Measurements from ENCODE around the gene IMPG2. TPM values are rescaled to one million over a fixed set of nuclear protein-coding genes. Genes with fewer than 3 reads are reported as not detected.

IMPG2 gene
- total RNA-seq, 1 experiment from 2014 or later: 0.04 TPM

- H3K27me3 ChIP-seq (ENCODE audit: insufficient read depth, low read length): no peaks in the 10 kb centered on the region
- H2AK5ac ChIP-seq (ENCODE audit: insufficient read length, low read length): no peak overlapping the region
- Mint-ChIP-seq H3K27me3 (ENCODE audit: low read depth) (no peaks in the 10 kb centered on the region; the same call in 1 of the 2 replicates), H3K36me3 (ENCODE audit: insufficient read depth in 1 of 3, low read depth in 3 of 3) (no peaks in the 10 kb centered on the region), H3K27ac (no peak overlapping the region), H3K9me3 (no peaks in the 10 kb centered on the region), H3K4me3 (no peak overlapping the region), H3K4me1 (peaks cover 29% of the 10 kb centered on the region in 2 experiments)
- H4K20me1 ChIP-seq (ENCODE audit: control insufficient read depth, insufficient read depth, insufficient read length): no peaks in the 10 kb centered on the region
- no peak overlapping the region for H3K4me2 ChIP-seq (ENCODE audit: insufficient read depth, insufficient read length, low read length)
- no peak overlapping the region for H2BK5ac ChIP-seq (ENCODE audit: insufficient read length, low read length)
- H4K5ac ChIP-seq (ENCODE audit: insufficient read length, low read depth, low read length): no peak overlapping the region
- no peak for TF ChIP-seq CTCF (conservative IDR thresholded peaks at IDR 0.05)
- no peak overlapping the region for H3K27ac ChIP-seq (ENCODE audit: insufficient read length, low read depth, low read length)
- WGBS (ENCODE audit: extremely low coverage, insufficient read length, low lambda C conversion rate): no CpG with 5 or more reads among the region's 3 CpGs
- H2BK20ac ChIP-seq (ENCODE audit: low read depth, low read length, poor library complexity, severe bottlenecking): no peak overlapping the region
- no peak overlapping the region for H3K18ac ChIP-seq (ENCODE audit: insufficient read length, low read depth, low read length)
- H2BK12ac ChIP-seq (ENCODE audit: insufficient read length, low read depth, low read length): no peak overlapping the region
- no peak overlapping the region for H2AFZ ChIP-seq (ENCODE audit: low read length)
- no peak overlapping the region for H2BK120ac ChIP-seq (ENCODE audit: low read depth, low read length, poor library complexity, severe bottlenecking)
- H3K14ac ChIP-seq (ENCODE audit: insufficient read depth, low read length): no peak overlapping the region
- no peak overlapping the region for H3K56ac ChIP-seq (ENCODE audit: insufficient read length, low read depth, low read length)
- H3K4me1 ChIP-seq (ENCODE audit: insufficient read depth, low read length): 0 out of 2 replicates have a peak, but pooled peaks cover 6% of the 10 kb centered on the region
- no peak overlapping the region for H3K9ac ChIP-seq (ENCODE audit: extremely low read depth, insufficient read length, low read length)
- H3K79me2 ChIP-seq (ENCODE audit: insufficient read depth, low read length): no peaks in the 10 kb centered on the region
- no peak overlapping the region for H4K91ac ChIP-seq (ENCODE audit: insufficient read length, low read depth, low read length)
- no peak overlapping the region for H3T11ph ChIP-seq (ENCODE audit: low read length)
- no peak overlapping the region for H3K23ac ChIP-seq (ENCODE audit: insufficient read length, low read depth, low read length)
- H2BK15ac ChIP-seq (ENCODE audit: low read depth, low read length): no peak overlapping the region
- H4K8ac ChIP-seq (replicated peaks; ENCODE audit: insufficient read length, low read depth, low read length): no peak overlapping the region
- no peak overlapping the region for H3K4ac ChIP-seq (ENCODE audit: low read depth, low read length)
- no peak for DNase-seq
- H3K9me3 ChIP-seq (ENCODE audit: control insufficient read depth, low read depth, low read length): no peaks in the 10 kb centered on the region
- H3K23me2 ChIP-seq (ENCODE audit: insufficient read length, low read depth, low read length, poor library complexity, severe bottlenecking): no peaks in the 10 kb centered on the region
- H3K79me1 ChIP-seq (ENCODE audit: insufficient read depth, low read depth, low read length, poor library complexity, severe bottlenecking): no peaks in the 10 kb centered on the region
Measured at GRCh38 chr3:101249522-101249921, 70.9 kb downstream of the IMPG2 start.

Data from H9 (cell line).